Panc1 (cell line): ENCODE measurements around the gene PSMB11. TPM values are rescaled to one million over a fixed set of nuclear protein-coding genes. Genes with fewer than 3 reads are reported as not detected.
A peak's percentile ranks its signal among the peaks of the same experiment; 100 is the strongest.

Experiments
- ATAC-seq: fragments of 200-7000 bp; cut with Tn5 transposase; 2 replicates; pipeline ENCODE4 v1.9.1; 2020; ENCODE audit warnings: mild to moderate bottlenecking, moderate library complexity
- BruUV-seq: library from RNA; stranded (reverse); fragments of 400-500 nt; replicated peaks from 2 replicates; lab custom pipeline; 2021; lab: Mats Ljungman, UMichigan
- CTCF ChIA-PET: fragments of 300-600 bp; sonication (Branson Sonifier 250); formaldehyde crosslinking; loops from one replicate; lab custom pipeline; 2022; ENCODE audit warnings: antibody characterized with exemption; lab: Charles Lee
- POLR2A ChIA-PET: fragments of 300-600 bp; sonication (Branson Sonifier 250); formaldehyde crosslinking; loops from one replicate; lab custom pipeline; 2022; ENCODE audit warnings: antibody characterized with exemption; lab: Charles Lee
- DNase-seq: peaks from one replicate; pipeline ENCODE4 v3.0.0-alpha.2; 2010; ENCODE audit warnings: low read depth, low spot score
- H3K27ac ChIP-seq: 2 replicates; pipeline ENCODE4 v1.5.1; 2011; ENCODE audit warnings: mild to moderate bottlenecking, low read length, inconsistent platforms
- H3K27me3 ChIP-seq: fragments of 200-500 bp; sonication (Bioruptor generic); 2 replicates; pipeline ENCODE4 v1.6.0; 2014; ENCODE audit warnings: low read length, inconsistent platforms; ENCODE audit not compliant: control insufficient read depth, insufficient read depth
- H3K36me3 ChIP-seq: fragments of 200-500 bp; sonication (Bioruptor generic); 2 replicates; pipeline ENCODE4 v1.5.1; 2014; ENCODE audit warnings: inconsistent platforms, mild to moderate bottlenecking, low read length, moderate library complexity; ENCODE audit not compliant: control insufficient read depth, insufficient read depth
- H3K4me1 ChIP-seq: 2 replicates; pipeline ENCODE4 v1.5.1; 2011; ENCODE audit warnings: inconsistent platforms, mild to moderate bottlenecking, low read length, moderate library complexity; ENCODE audit not compliant: control insufficient read depth, insufficient read depth
- H3K4me3 ChIP-seq, 2 experiments: 2 replicates each; pipeline ENCODE4 v1.5.1; 2011 to 2012; ENCODE audit warnings: low read depth in 2 of 2, low read length in 2 of 2, mild to moderate bottlenecking in 2 of 2, inconsistent platforms in 1 of 2, moderate library complexity in 1 of 2
- H3K9me3 ChIP-seq: fragments of 200-500 bp; sonication (Bioruptor generic); 2 replicates; pipeline ENCODE4 v1.5.1; 2014; ENCODE audit warnings: low read depth, mild to moderate bottlenecking, inconsistent platforms, low read length, moderate library complexity; ENCODE audit not compliant: control insufficient read depth, insufficient read depth
- POLR2AphosphoS5 ChIP-seq: IDR thresholded peaks from 2 replicates; pipeline ENCODE4 v1.6.1; 2012; ENCODE audit warnings: mild to moderate bottlenecking, low read depth, low read length, moderate library complexity
- SIN3A ChIP-seq: IDR thresholded peaks from 2 replicates; pipeline ENCODE4 v1.6.1; 2012; ENCODE audit warnings: low read depth, mild to moderate bottlenecking, low read length, moderate library complexity, borderline replicate concordance; ENCODE audit not compliant: insufficient read depth
- TCF7L2 ChIP-seq: IDR thresholded peaks from 2 replicates; pipeline ENCODE4 v1.6.1; 2011; ENCODE audit warnings: mild to moderate bottlenecking, low read depth, low read length, inconsistent platforms
- in situ Hi-C: cut with HindIII; loops from 2 replicates; pipeline ENCODE4 v1.10.0; 2016; ENCODE audit warnings: low sequenced_read_pairs, low pct_unique_long_range_greater_than_20kb
- intact Hi-C: fragments of 100-400 bp; cut with micrococcal nuclease; formaldehyde crosslinking; loops from one replicate; pipeline ENCODE4 v1.10.0; 2022; ENCODE audit not compliant: unreplicated experiment
- total RNA-seq: library from RNA; stranded (reverse); gene quantifications from one replicate; pipeline ENCODE4 v1.2.1, GENCODE V29; 2021; ENCODE audit not compliant: unreplicated experiment
- TF ChIP-seq, protein P1 (sequence below), 2 experiments: IDR thresholded peaks; 2 replicates each; pipeline ENCODE4 v1.6.1; 2011 to 2012; ENCODE audit warnings: low read depth in 2 of 2, control low read depth in 1 of 2, low read length in 1 of 2, mild to moderate bottlenecking in 1 of 2, moderate library complexity in 1 of 2; ENCODE audit not compliant: insufficient read depth in 1 of 2
- TF ChIP-seq, protein P2 (sequence below): fragments of 450-650 bp; IDR thresholded peaks from 2 replicates; pipeline ENCODE4 v1.5.1; 2017; ENCODE audit warnings: mild to moderate bottlenecking

The PSMB11 gene
- total RNA-seq, 1 experiment from 2014 or later: not detected

DNA sequence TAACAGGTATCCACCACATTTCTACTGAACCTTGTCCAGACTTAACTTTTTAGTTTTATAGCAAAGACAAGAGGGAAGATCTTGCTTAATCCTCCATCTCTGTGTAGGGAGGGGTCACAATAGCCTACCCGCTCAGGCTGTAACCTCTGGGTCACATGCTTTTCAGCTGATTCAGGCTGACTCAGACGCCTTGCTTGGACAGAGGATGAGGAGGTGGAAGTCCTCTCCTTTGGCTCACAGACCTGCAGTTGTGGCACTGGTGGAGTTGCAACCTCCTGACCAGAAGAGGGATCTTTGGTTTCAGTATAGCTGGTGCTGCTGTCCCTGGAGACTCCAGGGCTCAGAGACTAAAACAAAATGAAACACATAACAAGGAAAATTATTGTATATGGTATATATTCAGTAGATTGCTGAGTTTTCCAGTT is 36.7 kb downstream of the PSMB11 start:
- Histone ChIP-seq H3K36me3 (peaks cover 45% of the 10 kb centered on the region), H3K9me3 (no peaks in the 10 kb centered on the region), H3K27me3 (no peaks in the 10 kb centered on the region), H3K4me1 (peaks cover 13% of the 10 kb centered on the region), H3K4me3 (no peak overlapping the region), H3K27ac (peak overlapping the region; percentile 72)
- TF ChIP-seq SIN3A: no peak
- TF ChIP-seq, protein P1, sequence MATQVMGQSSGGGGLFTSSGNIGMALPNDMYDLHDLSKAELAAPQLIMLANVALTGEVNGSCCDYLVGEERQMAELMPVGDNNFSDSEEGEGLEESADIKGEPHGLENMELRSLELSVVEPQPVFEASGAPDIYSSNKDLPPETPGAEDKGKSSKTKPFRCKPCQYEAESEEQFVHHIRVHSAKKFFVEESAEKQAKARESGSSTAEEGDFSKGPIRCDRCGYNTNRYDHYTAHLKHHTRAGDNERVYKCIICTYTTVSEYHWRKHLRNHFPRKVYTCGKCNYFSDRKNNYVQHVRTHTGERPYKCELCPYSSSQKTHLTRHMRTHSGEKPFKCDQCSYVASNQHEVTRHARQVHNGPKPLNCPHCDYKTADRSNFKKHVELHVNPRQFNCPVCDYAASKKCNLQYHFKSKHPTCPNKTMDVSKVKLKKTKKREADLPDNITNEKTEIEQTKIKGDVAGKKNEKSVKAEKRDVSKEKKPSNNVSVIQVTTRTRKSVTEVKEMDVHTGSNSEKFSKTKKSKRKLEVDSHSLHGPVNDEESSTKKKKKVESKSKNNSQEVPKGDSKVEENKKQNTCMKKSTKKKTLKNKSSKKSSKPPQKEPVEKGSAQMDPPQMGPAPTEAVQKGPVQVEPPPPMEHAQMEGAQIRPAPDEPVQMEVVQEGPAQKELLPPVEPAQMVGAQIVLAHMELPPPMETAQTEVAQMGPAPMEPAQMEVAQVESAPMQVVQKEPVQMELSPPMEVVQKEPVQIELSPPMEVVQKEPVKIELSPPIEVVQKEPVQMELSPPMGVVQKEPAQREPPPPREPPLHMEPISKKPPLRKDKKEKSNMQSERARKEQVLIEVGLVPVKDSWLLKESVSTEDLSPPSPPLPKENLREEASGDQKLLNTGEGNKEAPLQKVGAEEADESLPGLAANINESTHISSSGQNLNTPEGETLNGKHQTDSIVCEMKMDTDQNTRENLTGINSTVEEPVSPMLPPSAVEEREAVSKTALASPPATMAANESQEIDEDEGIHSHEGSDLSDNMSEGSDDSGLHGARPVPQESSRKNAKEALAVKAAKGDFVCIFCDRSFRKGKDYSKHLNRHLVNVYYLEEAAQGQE (IDR thresholded peaks at IDR 0.05; ENCODE audit: insufficient read depth in 1 of 2, low read depth in 2 of 2, low read length in 1 of 2): no peak
- TF ChIP-seq TCF7L2: no peak
- TF ChIP-seq, protein P2, sequence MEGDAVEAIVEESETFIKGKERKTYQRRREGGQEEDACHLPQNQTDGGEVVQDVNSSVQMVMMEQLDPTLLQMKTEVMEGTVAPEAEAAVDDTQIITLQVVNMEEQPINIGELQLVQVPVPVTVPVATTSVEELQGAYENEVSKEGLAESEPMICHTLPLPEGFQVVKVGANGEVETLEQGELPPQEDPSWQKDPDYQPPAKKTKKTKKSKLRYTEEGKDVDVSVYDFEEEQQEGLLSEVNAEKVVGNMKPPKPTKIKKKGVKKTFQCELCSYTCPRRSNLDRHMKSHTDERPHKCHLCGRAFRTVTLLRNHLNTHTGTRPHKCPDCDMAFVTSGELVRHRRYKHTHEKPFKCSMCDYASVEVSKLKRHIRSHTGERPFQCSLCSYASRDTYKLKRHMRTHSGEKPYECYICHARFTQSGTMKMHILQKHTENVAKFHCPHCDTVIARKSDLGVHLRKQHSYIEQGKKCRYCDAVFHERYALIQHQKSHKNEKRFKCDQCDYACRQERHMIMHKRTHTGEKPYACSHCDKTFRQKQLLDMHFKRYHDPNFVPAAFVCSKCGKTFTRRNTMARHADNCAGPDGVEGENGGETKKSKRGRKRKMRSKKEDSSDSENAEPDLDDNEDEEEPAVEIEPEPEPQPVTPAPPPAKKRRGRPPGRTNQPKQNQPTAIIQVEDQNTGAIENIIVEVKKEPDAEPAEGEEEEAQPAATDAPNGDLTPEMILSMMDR: no peak
- TF ChIP-seq POLR2AphosphoS5: no peak
- BruUV-seq: no TSS peak
- in situ Hi-C loops: no loop called here
- ChIA-PET POLR2A (no interaction called here), CTCF (interaction anchor here (2.6 kb wide), 1 partner anchor 10 kb away, joined by 10 read pairs; no protein-coding TSS in a partner anchor)
- DNase-seq (peak; percentile 68), ATAC-seq (peak; percentile 97)
- intact Hi-C loops: no loop called here

DNA sequence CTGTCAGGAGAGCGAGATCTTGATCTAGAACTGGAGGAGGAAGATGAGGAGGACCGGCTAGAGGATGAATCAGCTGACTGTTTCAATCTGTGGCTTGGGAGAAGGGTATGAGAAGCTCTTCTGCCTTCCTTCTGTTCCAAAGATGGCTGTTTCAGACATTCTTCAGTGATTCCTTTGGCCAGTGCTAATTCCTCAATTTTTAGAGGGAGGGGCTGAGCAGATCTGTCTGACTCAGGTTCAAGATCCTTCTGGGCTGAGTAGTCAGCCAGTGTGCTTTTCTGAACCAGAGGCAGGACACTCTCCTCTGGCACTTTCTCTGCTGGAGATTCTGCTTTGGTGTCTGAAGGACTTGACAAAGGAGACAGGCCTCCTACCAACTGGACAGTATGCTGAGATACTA is 37.7 kb downstream of the PSMB11 start:
- Histone ChIP-seq H3K27ac (peak overlapping the region; percentile 72), H3K27me3 (no peaks in the 10 kb centered on the region), H3K4me3 (no peak overlapping the region), H3K9me3 (no peaks in the 10 kb centered on the region), H3K36me3 (peaks cover 44% of the 10 kb centered on the region), H3K4me1 (peaks cover 13% of the 10 kb centered on the region)
- in situ Hi-C loops: no loop called here
- CTCF ChIA-PET: no interaction called here
- intact Hi-C loops: no loop called here
- no peak for ATAC-seq
- POLR2A ChIA-PET: no interaction called here
- BruUV-seq: no TSS peak
- no peak for DNase-seq
- TF ChIP-seq TCF7L2 (no peak), POLR2AphosphoS5 (no peak)
- TF ChIP-seq, protein P2: no peak
- TF ChIP-seq, protein P1 (IDR thresholded peaks at IDR 0.05; ENCODE audit: insufficient read depth in 1 of 2, low read depth in 2 of 2, low read length in 1 of 2): no peak
